Endothelial cell of umbilical vein (primary cell): ENCODE results near the gene CLPSL2. TPM values are rescaled to one million over a fixed set of nuclear protein-coding genes. Genes with fewer than 3 reads are reported as not detected.

Source experiments
- BruUV-seq: library from RNA; stranded (reverse); fragments of 400-500 nt; replicated peaks from 2 replicates; lab custom pipeline; 2021; lab: Mats Ljungman, UMichigan
- CTCF ChIA-PET: fragments of 300-600, 350-600 bp; sonication (Branson Sonifier 250); formaldehyde crosslinking; loops from one replicate; lab custom pipeline; 2021; ENCODE audit warnings: antibody characterized with exemption, inconsistent platforms; lab: Charles Lee
- POLR2A ChIA-PET: fragments of 300-600, 350-600 bp; sonication (Branson Sonifier 250); formaldehyde crosslinking; loops from one replicate; lab custom pipeline; 2021; ENCODE audit warnings: antibody characterized with exemption, inconsistent platforms; lab: Charles Lee
- DNase-seq: peaks from one replicate; pipeline ENCODE4 v3.0.0-alpha.2; 2011; ENCODE audit warnings: low read depth, low spot score
- FAIRE-seq: peaks from 2 replicates; lab custom pipeline; 2011; peaks lifted over from hg19 to GRCh38; lab: Jason Lieb, UNC
- H2AFZ ChIP-seq: 2 replicates; pipeline ENCODE4 v1.6.0; 2012; ENCODE audit warnings: low read depth, low read length, control low read depth, inconsistent platforms
- H3K27ac ChIP-seq: 2 replicates; pipeline ENCODE4 v1.5.1; 2011; ENCODE audit warnings: low read depth, mild to moderate bottlenecking, control low read depth, low read length, moderate library complexity; ENCODE audit not compliant: insufficient read depth
- H3K27me3 ChIP-seq, 2 experiments: 2 replicates each; pipeline versions ENCODE4 v1.6.0 to v1.6.1; 2011; ENCODE audit warnings: low read length in 2 of 2, mixed read lengths in 1 of 2; ENCODE audit not compliant: control insufficient read depth in 2 of 2, insufficient read depth in 2 of 2
- H3K36me3 ChIP-seq, 2 experiments: 2 replicates in 1 of 2; 3 replicates in 1 of 2; pipeline ENCODE4 v1.5.1; 2011; ENCODE audit warnings: low read length in 2 of 2, mild to moderate bottlenecking in 1 of 2, moderate library complexity in 1 of 2; ENCODE audit not compliant: control insufficient read depth in 2 of 2, insufficient read depth in 2 of 2; ENCODE audit errors: extremely low read depth in 1 of 2
- H3K4me1 ChIP-seq: 3 replicates; pipeline ENCODE4 v1.5.1; 2011; ENCODE audit warnings: mild to moderate bottlenecking, low read length; ENCODE audit not compliant: control insufficient read depth, insufficient read depth; ENCODE audit errors: extremely low read depth
- H3K4me2 ChIP-seq: 2 replicates; pipeline ENCODE4 v1.6.1; 2011; ENCODE audit warnings: low read length, control low read depth, mixed read lengths; ENCODE audit not compliant: insufficient read depth
- H3K4me3 ChIP-seq, 3 experiments: fragments of 200-600 bp in 1 of 3; sonication (generic), shearing (Covaris generic) in 1 of 3; replicated peaks in 1 of 3; 2 replicates each; pipeline ENCODE4 v1.5.1; 2011 to 2016; ENCODE audit warnings: control low read depth in 3 of 3, low read length in 3 of 3, mild to moderate bottlenecking in 2 of 3, inconsistent platforms in 1 of 3, low read depth in 1 of 3, moderate library complexity in 1 of 3; ENCODE audit not compliant: insufficient read depth in 1 of 3
- H3K79me2 ChIP-seq: 2 replicates; pipeline ENCODE4 v1.6.0; 2012; ENCODE audit warnings: low read length, inconsistent platforms; ENCODE audit not compliant: control insufficient read depth, insufficient read depth
- H3K9ac ChIP-seq: replicated peaks from 2 replicates; pipeline ENCODE3; 2011; ENCODE audit warnings: low read length, control low read depth; ENCODE audit not compliant: insufficient read depth; ENCODE audit errors: extremely low read depth
- H3K9me1 ChIP-seq: replicated peaks from 3 replicates; pipeline ENCODE4 v1.6.0; 2011; ENCODE audit warnings: mild to moderate bottlenecking, low read length; ENCODE audit not compliant: control insufficient read depth, insufficient read depth; ENCODE audit errors: extremely low read depth
- H3K9me3 ChIP-seq: replicated peaks from 2 replicates; pipeline ENCODE4 v1.5.1; 2012; ENCODE audit warnings: low read length, inconsistent platforms; ENCODE audit not compliant: control insufficient read depth, insufficient read depth
- H4K20me1 ChIP-seq: replicated peaks from 2 replicates; pipeline ENCODE3; 2011; ENCODE audit warnings: mild to moderate bottlenecking, low read length; ENCODE audit not compliant: control insufficient read depth, insufficient read depth; ENCODE audit errors: extremely low read depth
- CTCF ChIP-seq, 2 donors: IDR thresholded peaks; 1 replicate in 1 of 2; 2 replicates in 1 of 2; pipeline ENCODE4 v1.5.1; 2011; ENCODE audit warnings: low read length in 2 of 2, mild to moderate bottlenecking in 2 of 2, moderate library complexity in 2 of 2, control low read depth in 1 of 2, inconsistent platforms in 1 of 2, low read depth in 1 of 2; ENCODE audit not compliant: insufficient read depth in 1 of 2; ENCODE audit errors: extremely low read depth in 1 of 2
- EZH2 ChIP-seq: IDR thresholded peaks from 2 replicates; pipeline ENCODE4 v1.6.1; 2012; ENCODE audit warnings: borderline replicate concordance, low read depth, mild to moderate bottlenecking, moderate library complexity, low read length, inconsistent platforms; ENCODE audit not compliant: severe bottlenecking
- FOS ChIP-seq: IDR thresholded peaks from 2 replicates; pipeline ENCODE4 v1.6.1; 2011; ENCODE audit warnings: mild to moderate bottlenecking, low read length, moderate library complexity, borderline replicate concordance; ENCODE audit not compliant: insufficient read depth
- GATA2 ChIP-seq: IDR thresholded peaks from 2 replicates; pipeline ENCODE4 v1.7.0; 2011; ENCODE audit warnings: low read depth, mild to moderate bottlenecking, moderate library complexity, mixed read lengths, low read length; ENCODE audit not compliant: insufficient read length, insufficient read depth
- JUN ChIP-seq: IDR thresholded peaks from 2 replicates; pipeline ENCODE4 v1.6.1; 2011; ENCODE audit warnings: borderline replicate concordance, low read depth; ENCODE audit not compliant: insufficient read length, insufficient read depth
- MAX ChIP-seq: IDR thresholded peaks from 2 replicates; pipeline ENCODE4 v1.6.1; 2011; ENCODE audit not compliant: insufficient read depth, insufficient read length
- MYC ChIP-seq: IDR thresholded peaks from one replicate; pipeline ENCODE4 v1.6.1; 2011; ENCODE audit warnings: mild to moderate bottlenecking, low read depth, low read length
- POLR2A ChIP-seq: IDR thresholded peaks from 2 replicates; pipeline ENCODE4 v1.6.1; 2012; ENCODE audit warnings: low read depth, mild to moderate bottlenecking, control low read depth, low read length
- POLR2AphosphoS5 ChIP-seq: IDR thresholded peaks from 2 replicates; pipeline ENCODE4 v1.6.1; 2012; ENCODE audit warnings: low read depth, mild to moderate bottlenecking, control low read depth, low read length, moderate library complexity; ENCODE audit not compliant: insufficient read depth
- dilution Hi-C: fragments of 300-500 bp; cut with MboI; formaldehyde crosslinking; loops from one replicate; pipeline ENCODE4 v1.15.0; 2019; ENCODE audit warnings: low sequenced_read_pairs; ENCODE audit not compliant: extremely low pct_ligation_motif_present
- intact Hi-C: fragments of 100-400 bp; cut with micrococcal nuclease; formaldehyde crosslinking; loops from one replicate; pipeline ENCODE4 v1.10.0; 2022
- polyA plus RNA-seq, 4 experiments: library from polyadenylated mRNA; depleted of rRNA in 3 of 4; stranded (reverse) in 3 of 4; unstranded in 1 of 4; fragments of >200 nt; gene quantifications; 2 replicates each; pipeline versions ENCODE4 v1.2.1 to v1.2.3, GENCODE V29; 2011 to 2012; ENCODE audit warnings: missing spikeins in 1 of 4
- total RNA-seq: library from RNA; stranded (reverse); gene quantifications from 2 replicates; pipeline ENCODE4 v1.2.3, GENCODE V29; 2021

CLPSL2 gene
- total and polyA plus RNA-seq, 2 donors (not counting 3 experiments of a cell fraction or from before 2014, with no cell fraction given), result not detected

GRCh38 chr6:35736982-35737412 is 39.4 kb upstream of the CLPSL2 start, which contains the start of gene ARMC12:
ARMC12 (plus strand) TSS chr6:35737032; CDS start chr6:35737109, 77 bp downstream.
- Histone ChIP-seq H3K4me3 (no peak within 1 kb of the TSS), H3K36me3 (no peaks in the 10 kb centered on the region), H3K79me2 (no peaks in the 10 kb centered on the region), H2AFZ (peak within 1 kb of the TSS; percentile 8), H3K4me2 (no peak within 1 kb of the TSS), H3K9me3 (no peaks in the 10 kb centered on the region), H3K27ac (no peak within 1 kb of the TSS), H3K27me3 (no peaks in the 10 kb centered on the region), H3K4me1 (peaks cover 14% of the 10 kb centered on the region), H3K9me1 (no peaks in the 10 kb centered on the region), H4K20me1 (no peaks in the 10 kb centered on the region), H3K9ac (no peak within 1 kb of the TSS)
- POLR2A ChIA-PET, result interaction anchor here (0.5 to 1.0 kb wide), 3 partner anchors 52 to 400 kb away, joined by 3 to 4 read pairs (median 3); no protein-coding TSS in a partner anchor
- intact Hi-C loops, result loop anchor here (1.0 to 10.0 kb wide), 9 partner anchors 49 to 442 kb away; partner anchors contain the start of genes DEF6 and FKBP5
- BruUV-seq, result no TSS peak
- no peak for TF ChIP-seq MYC
- TF ChIP-seq GATA2, result no peak
- TF ChIP-seq CTCF (IDR thresholded peaks at IDR 0.05; ENCODE audit: extremely low read depth in 1 of 2, insufficient read depth in 1 of 2, low read depth in 1 of 2, low read length in 2 of 2), result no peak
- TF ChIP-seq FOS, result no peak
- TF ChIP-seq JUN, result no peak
- TF ChIP-seq POLR2AphosphoS5, result no peak
- no peak for TF ChIP-seq EZH2
- TF ChIP-seq POLR2A, result no peak
- TF ChIP-seq MAX, result no peak
- DNase-seq, result no peak
- CTCF ChIA-PET, result interaction anchor here (0.6 to 7.9 kb wide), 61 partner anchors 10 to 440 kb away, joined by 3 to 252 read pairs (median 7); partner anchors contain the start of genes DEF6, FANCE and FKBP5
- FAIRE-seq, result no peak
- dilution Hi-C loops, result no loop called here
